SH-SY5Y (cell line): ENCODE results near the gene NEK5.

ENCODE experiments used
- GATA2 ChIP-seq: IDR thresholded peaks from 2 replicates; pipeline ENCODE4 v1.6.1; 2011; ENCODE audit warnings: mild to moderate bottlenecking, low read depth, low read length
- GATA3 ChIP-seq: IDR thresholded peaks from 2 replicates; pipeline ENCODE4 v1.6.1; 2011; ENCODE audit warnings: low read depth, mild to moderate bottlenecking, low read length, moderate library complexity

- TF ChIP-seq GATA2 (no peak), GATA3 (no peak)
Observed at GRCh38 chr13:52165411-52165810, 36.5 kb upstream of the NEK5 start.
